Panc1 (cell line): ENCODE measurements around the gene DTX3. TPM values are rescaled to one million over a fixed set of nuclear protein-coding genes. Genes with fewer than 3 reads are reported as not detected.

Source experiments
- ATAC-seq: fragments of 200-7000 bp; cut with Tn5 transposase; 2 replicates; pipeline ENCODE4 v1.9.1; 2020; ENCODE audit warnings: mild to moderate bottlenecking, moderate library complexity
- BruUV-seq: library from RNA; stranded (reverse); fragments of 400-500 nt; replicated peaks from 2 replicates; lab custom pipeline; 2021; lab: Mats Ljungman, UMichigan
- CTCF ChIA-PET: fragments of 300-600 bp; sonication (Branson Sonifier 250); formaldehyde crosslinking; loops from one replicate; lab custom pipeline; 2022; ENCODE audit warnings: antibody characterized with exemption; lab: Charles Lee
- POLR2A ChIA-PET: fragments of 300-600 bp; sonication (Branson Sonifier 250); formaldehyde crosslinking; loops from one replicate; lab custom pipeline; 2022; ENCODE audit warnings: antibody characterized with exemption; lab: Charles Lee
- DNase-seq: peaks from one replicate; pipeline ENCODE4 v3.0.0-alpha.2; 2010; ENCODE audit warnings: low read depth, low spot score
- H3K27ac ChIP-seq: 2 replicates; pipeline ENCODE4 v1.5.1; 2011; ENCODE audit warnings: mild to moderate bottlenecking, low read length, inconsistent platforms
- H3K27me3 ChIP-seq: fragments of 200-500 bp; sonication (Bioruptor generic); 2 replicates; pipeline ENCODE4 v1.6.0; 2014; ENCODE audit warnings: low read length, inconsistent platforms; ENCODE audit not compliant: control insufficient read depth, insufficient read depth
- H3K36me3 ChIP-seq: fragments of 200-500 bp; sonication (Bioruptor generic); 2 replicates; pipeline ENCODE4 v1.5.1; 2014; ENCODE audit warnings: inconsistent platforms, mild to moderate bottlenecking, low read length, moderate library complexity; ENCODE audit not compliant: control insufficient read depth, insufficient read depth
- H3K4me1 ChIP-seq: 2 replicates; pipeline ENCODE4 v1.5.1; 2011; ENCODE audit warnings: inconsistent platforms, mild to moderate bottlenecking, low read length, moderate library complexity; ENCODE audit not compliant: control insufficient read depth, insufficient read depth
- H3K4me3 ChIP-seq, 2 experiments: 2 replicates each; pipeline ENCODE4 v1.5.1; 2011 to 2012; ENCODE audit warnings: low read depth in 2 of 2, low read length in 2 of 2, mild to moderate bottlenecking in 2 of 2, inconsistent platforms in 1 of 2, moderate library complexity in 1 of 2
- H3K9me3 ChIP-seq: fragments of 200-500 bp; sonication (Bioruptor generic); 2 replicates; pipeline ENCODE4 v1.5.1; 2014; ENCODE audit warnings: low read depth, mild to moderate bottlenecking, inconsistent platforms, low read length, moderate library complexity; ENCODE audit not compliant: control insufficient read depth, insufficient read depth
- CTCF ChIP-seq: fragments of 450-650 bp; IDR thresholded peaks from 2 replicates; pipeline ENCODE4 v1.5.1; 2017; ENCODE audit warnings: mild to moderate bottlenecking
- POLR2AphosphoS5 ChIP-seq: IDR thresholded peaks from 2 replicates; pipeline ENCODE4 v1.6.1; 2012; ENCODE audit warnings: mild to moderate bottlenecking, low read depth, low read length, moderate library complexity
- REST ChIP-seq, 2 experiments: IDR thresholded peaks; 2 replicates each; pipeline ENCODE4 v1.6.1; 2011 to 2012; ENCODE audit warnings: low read depth in 2 of 2, control low read depth in 1 of 2, low read length in 1 of 2, mild to moderate bottlenecking in 1 of 2, moderate library complexity in 1 of 2; ENCODE audit not compliant: insufficient read depth in 1 of 2
- SIN3A ChIP-seq: IDR thresholded peaks from 2 replicates; pipeline ENCODE4 v1.6.1; 2012; ENCODE audit warnings: low read depth, mild to moderate bottlenecking, low read length, moderate library complexity, borderline replicate concordance; ENCODE audit not compliant: insufficient read depth
- TCF7L2 ChIP-seq: IDR thresholded peaks from 2 replicates; pipeline ENCODE4 v1.6.1; 2011; ENCODE audit warnings: mild to moderate bottlenecking, low read depth, low read length, inconsistent platforms
- in situ Hi-C: cut with HindIII; loops from 2 replicates; pipeline ENCODE4 v1.10.0; 2016; ENCODE audit warnings: low sequenced_read_pairs, low pct_unique_long_range_greater_than_20kb
- intact Hi-C: fragments of 100-400 bp; cut with micrococcal nuclease; formaldehyde crosslinking; loops from one replicate; pipeline ENCODE4 v1.10.0; 2022; ENCODE audit not compliant: unreplicated experiment
- total RNA-seq: library from RNA; stranded (reverse); gene quantifications from one replicate; pipeline ENCODE4 v1.2.1, GENCODE V29; 2021; ENCODE audit not compliant: unreplicated experiment

DTX3 gene
- total RNA-seq, 1 experiment from 2014 or later = 37.8 TPM

- ChIA-PET POLR2A (interaction anchor here (0.6 kb wide), 1 partner anchor 175 kb away, joined by 5 read pairs; no protein-coding TSS in a partner anchor), CTCF (no interaction called here)
- DNase-seq (no peak), ATAC-seq (no peak)
- H3K36me3 ChIP-seq = no peaks in the 10 kb centered on the region
- intact Hi-C loops (no loop called here), in situ Hi-C loops (no loop called here)
- TF ChIP-seq CTCF = no peak
- no peak for TF ChIP-seq SIN3A
- TF ChIP-seq POLR2AphosphoS5 = no peak
- no peak for TF ChIP-seq TCF7L2
- TF ChIP-seq REST (IDR thresholded peaks at IDR 0.05; ENCODE audit: insufficient read depth in 1 of 2, low read depth in 2 of 2, low read length in 1 of 2) = no peak
- no peaks in the 10 kb centered on the region for H3K27me3 ChIP-seq
- no peaks in the 10 kb centered on the region for H3K9me3 ChIP-seq
- peaks cover 22% of the 10 kb centered on the region for H3K4me1 ChIP-seq
- H3K27ac ChIP-seq = no peak overlapping the region
- no peak overlapping the region for H3K4me3 ChIP-seq
- TSS peak; percentile 75 for BruUV-seq
These were observed 2.2 kb downstream of the DTX3 start for GRCh38 chr12:57606821-57607220.

- no peak overlapping the region for H3K4me3 ChIP-seq
- H3K27me3 ChIP-seq = no peaks in the 10 kb centered on the region
- in situ Hi-C loops (no loop called here), intact Hi-C loops (no loop called here)
- no peak for DNase-seq
- POLR2A ChIA-PET = no interaction called here
- no peak overlapping the region for H3K27ac ChIP-seq
- H3K9me3 ChIP-seq = no peaks in the 10 kb centered on the region
- TF ChIP-seq SIN3A = no peak
- TF ChIP-seq POLR2AphosphoS5 = no peak
- no peak for TF ChIP-seq REST (IDR thresholded peaks at IDR 0.05; ENCODE audit: insufficient read depth in 1 of 2, low read depth in 2 of 2, low read length in 1 of 2)
- TF ChIP-seq CTCF = no peak
- no peak for TF ChIP-seq TCF7L2
- BruUV-seq = no TSS peak
- H3K4me1 ChIP-seq = peaks cover 22% of the 10 kb centered on the region
- CTCF ChIA-PET = no interaction called here
- ATAC-seq = no peak
- H3K36me3 ChIP-seq = no peaks in the 10 kb centered on the region
These were observed 3.5 kb downstream of the DTX3 start for GRCh38 chr12:57607958-57608663.
